Ascending aorta (tissue), 2 donors: Measurements from ENCODE around the gene ZNF804B. TPM values are rescaled to one million over a fixed set of nuclear protein-coding genes. Genes with fewer than 3 reads are reported as not detected.
A peak's percentile ranks its signal among the peaks of the same experiment; 100 is the strongest.

Source experiments
- DNase-seq, 2 donors: peaks; one replicate each; pipeline ENCODE4 v3.0.0-alpha.2; 2019; ENCODE audit warnings: low spot score in 2 of 2
- H3K27ac ChIP-seq, 2 donors: fragments of 200-600 bp; sonication (generic); one replicate each; pipeline ENCODE4 v1.5.1; 2016 to 2017; ENCODE audit warnings: mild to moderate bottlenecking in 1 of 2
- H3K27me3 ChIP-seq: fragments of 200-600 bp; sonication (generic); one replicate; pipeline ENCODE4 v1.5.1; 2017
- H3K36me3 ChIP-seq, 2 donors: fragments of 200-600 bp; sonication (generic); one replicate each; pipeline ENCODE4 v1.5.1; 2016
- H3K4me1 ChIP-seq, 2 donors: fragments of 200-600 bp; sonication (generic); one replicate each; pipeline ENCODE4 v1.5.1; 2016 to 2017; ENCODE audit warnings: mild to moderate bottlenecking in 1 of 2
- H3K4me3 ChIP-seq, 2 donors: fragments of 200-600 bp; sonication (generic); one replicate each; pipeline ENCODE4 v1.5.1; 2016 to 2017; ENCODE audit warnings: mild to moderate bottlenecking in 1 of 2
- H3K9me3 ChIP-seq, 2 donors: fragments of 200-600 bp; sonication (generic); one replicate each; pipeline ENCODE4 v1.5.1; 2016
- intact Hi-C: fragments of 100-400 bp; cut with DNase I; formaldehyde crosslinking; loops from one replicate; pipeline ENCODE4 v1.15.1; 2023
- total RNA-seq: library from RNA; depleted of rRNA; stranded (reverse); fragments of >200 nt; gene quantifications from one replicate; pipeline ENCODE4 v1.1.0, GENCODE V29; 2016
- TF ChIP-seq, protein P1 (sequence below), 3 experiments: fragments of 200-600 bp in 2 of 3; fragments of 450-650 bp in 1 of 3; sonication (generic) in 2 of 3; IDR thresholded peaks; one replicate each; pipeline ENCODE4 v1.5.1; 2016 to 2019; ENCODE audit warnings: antibody characterized with exemption in 3 of 3, mild to moderate bottlenecking in 1 of 3, moderate library complexity in 1 of 3

Gene ZNF804B
- not detected for total RNA-seq

DNA sequence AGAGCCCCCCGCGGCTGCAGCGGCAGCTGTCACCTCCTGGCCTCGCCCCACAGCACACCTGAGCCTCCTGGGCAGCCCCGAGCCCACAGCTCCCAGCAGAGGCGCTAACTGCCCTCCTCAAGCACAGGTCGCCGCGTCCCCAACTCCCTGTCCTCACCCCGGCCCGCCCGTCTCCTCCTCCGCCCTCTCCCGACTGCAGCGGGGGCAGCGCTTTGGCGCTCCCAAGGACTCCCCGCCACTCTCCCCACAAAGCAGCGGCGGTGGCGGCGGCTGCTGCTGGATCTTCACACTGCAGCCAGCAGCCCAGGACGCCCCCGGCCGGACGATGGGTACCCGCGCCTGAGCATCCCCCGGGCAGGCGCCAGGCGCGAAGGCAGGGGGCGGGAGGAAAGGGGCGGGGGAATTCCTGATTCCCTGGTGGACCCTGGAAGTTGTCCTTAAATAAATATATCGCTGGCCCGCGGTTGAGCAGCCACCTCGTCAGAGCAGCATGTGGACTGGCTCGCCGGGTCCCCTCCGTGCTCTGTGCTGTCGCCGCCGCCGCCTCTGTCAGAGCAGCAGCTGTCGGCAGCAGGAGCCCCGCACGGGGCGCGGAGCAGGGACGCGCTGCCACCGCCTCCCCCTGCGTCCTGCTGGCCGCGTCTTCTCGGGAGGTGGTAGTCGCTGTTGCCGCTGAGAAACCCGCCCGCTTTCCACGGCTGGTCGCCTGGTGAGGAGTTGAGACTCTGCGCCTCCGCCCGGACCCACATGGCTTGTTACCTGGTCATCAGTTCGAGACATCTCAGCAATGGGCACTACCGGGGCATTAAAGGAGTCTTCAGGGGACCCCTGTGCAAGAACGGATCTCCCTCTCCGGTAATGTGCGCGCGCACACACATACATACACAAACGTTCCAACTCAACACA, at the start of gene ZNF804B:
ZNF804B (plus strand) TSS at position 471 of the 906 bp plus-strand sequence; CDS start at position 748, 277 bp downstream.
- intact Hi-C loops: no loop called here
- Histone ChIP-seq H3K9me3 (no peaks in the 10 kb centered on the region), H3K36me3 (no peaks in the 10 kb centered on the region), H3K4me3 (peak within 1 kb of the TSS; percentile 22 to 40), H3K27ac (no peak within 1 kb of the TSS), H3K27me3 (peaks cover 9% of the 10 kb centered on the region), H3K4me1 (no peaks in the 10 kb centered on the region)
- TF ChIP-seq, protein P1, sequence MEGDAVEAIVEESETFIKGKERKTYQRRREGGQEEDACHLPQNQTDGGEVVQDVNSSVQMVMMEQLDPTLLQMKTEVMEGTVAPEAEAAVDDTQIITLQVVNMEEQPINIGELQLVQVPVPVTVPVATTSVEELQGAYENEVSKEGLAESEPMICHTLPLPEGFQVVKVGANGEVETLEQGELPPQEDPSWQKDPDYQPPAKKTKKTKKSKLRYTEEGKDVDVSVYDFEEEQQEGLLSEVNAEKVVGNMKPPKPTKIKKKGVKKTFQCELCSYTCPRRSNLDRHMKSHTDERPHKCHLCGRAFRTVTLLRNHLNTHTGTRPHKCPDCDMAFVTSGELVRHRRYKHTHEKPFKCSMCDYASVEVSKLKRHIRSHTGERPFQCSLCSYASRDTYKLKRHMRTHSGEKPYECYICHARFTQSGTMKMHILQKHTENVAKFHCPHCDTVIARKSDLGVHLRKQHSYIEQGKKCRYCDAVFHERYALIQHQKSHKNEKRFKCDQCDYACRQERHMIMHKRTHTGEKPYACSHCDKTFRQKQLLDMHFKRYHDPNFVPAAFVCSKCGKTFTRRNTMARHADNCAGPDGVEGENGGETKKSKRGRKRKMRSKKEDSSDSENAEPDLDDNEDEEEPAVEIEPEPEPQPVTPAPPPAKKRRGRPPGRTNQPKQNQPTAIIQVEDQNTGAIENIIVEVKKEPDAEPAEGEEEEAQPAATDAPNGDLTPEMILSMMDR (IDR thresholded peaks at IDR 0.05): no peak
- no peak for DNase-seq

DNA sequence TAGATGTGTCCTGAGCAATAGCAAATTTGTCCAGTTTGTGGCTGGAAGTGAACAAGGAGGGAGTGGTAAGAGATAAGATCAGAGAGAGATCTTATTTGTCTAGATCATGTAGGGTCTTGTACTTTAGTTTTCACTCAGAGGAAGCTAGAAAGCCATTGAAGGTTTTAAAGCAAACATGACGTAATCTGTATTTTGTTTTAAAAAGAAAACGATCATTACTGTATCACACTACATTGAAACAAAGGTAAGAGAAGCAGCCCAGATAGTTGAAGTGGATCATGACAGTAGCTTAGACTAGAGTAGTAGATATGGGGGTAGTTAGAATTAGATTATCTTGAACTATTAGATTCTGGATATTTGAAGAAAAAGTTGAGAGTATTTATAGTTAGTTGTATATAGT, 23.6 kb upstream of the ZNF804B start:
- Histone ChIP-seq H3K36me3 (no peaks in the 10 kb centered on the region), H3K4me3 (no peak overlapping the region), H3K27ac (no peak overlapping the region), H3K9me3 (no peaks in the 10 kb centered on the region), H3K4me1 (no peaks in the 10 kb centered on the region), H3K27me3 (no peaks in the 10 kb centered on the region)
- TF ChIP-seq, protein P1 (IDR thresholded peaks at IDR 0.05): no peak
- no peak for DNase-seq
- intact Hi-C loops: no loop called here

DNA sequence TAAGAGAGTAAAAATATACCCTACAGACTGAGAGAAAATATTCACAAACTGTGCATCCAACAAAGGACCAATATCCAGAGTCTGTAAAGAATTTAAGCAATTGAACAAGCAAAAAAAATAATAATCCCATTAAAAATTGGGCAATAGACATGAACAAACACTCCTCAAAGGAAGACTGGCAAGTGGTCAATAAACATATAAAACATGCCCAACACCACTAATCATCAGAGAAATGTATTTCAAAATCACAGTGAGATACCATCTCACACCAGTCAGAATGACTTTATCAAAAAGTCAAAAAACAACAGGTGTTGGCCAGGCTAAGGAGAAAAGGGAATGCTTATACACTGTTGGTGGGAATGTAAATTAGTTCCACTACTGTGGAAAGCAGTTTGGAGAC, 21.9 kb upstream of the ZNF804B start:
- TF ChIP-seq, protein P1 (IDR thresholded peaks at IDR 0.05): no peak
- H3K27me3 ChIP-seq: no peaks in the 10 kb centered on the region
- intact Hi-C loops: no loop called here
- no peak overlapping the region for H3K4me3 ChIP-seq
- H3K9me3 ChIP-seq: no peaks in the 10 kb centered on the region
- H3K4me1 ChIP-seq: no peaks in the 10 kb centered on the region
- no peak for DNase-seq
- no peaks in the 10 kb centered on the region for H3K36me3 ChIP-seq
- no peak overlapping the region for H3K27ac ChIP-seq

DNA sequence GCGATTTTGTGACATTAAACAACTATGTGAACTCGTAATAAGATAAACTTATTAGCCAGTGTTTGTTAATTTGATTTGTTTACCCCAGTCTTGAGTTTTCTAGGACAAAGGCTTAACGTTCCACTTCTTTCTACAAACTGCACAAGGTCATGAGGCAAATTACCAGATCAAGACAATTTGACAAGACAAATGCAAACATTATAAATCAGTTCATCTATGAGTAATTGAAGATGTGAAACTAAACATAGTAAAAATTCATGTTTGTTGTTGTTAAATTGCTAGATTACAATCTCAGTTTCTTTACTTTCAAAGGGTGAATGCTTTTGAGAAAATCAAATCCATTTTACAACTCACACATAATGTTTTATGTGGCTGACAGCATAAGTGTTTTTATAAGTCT, 13.4 kb upstream of the ZNF804B start:
- Histone ChIP-seq H3K27me3 (no peaks in the 10 kb centered on the region), H3K27ac (no peak overlapping the region), H3K36me3 (no peaks in the 10 kb centered on the region), H3K9me3 (no peaks in the 10 kb centered on the region), H3K4me1 (no peaks in the 10 kb centered on the region), H3K4me3 (no peak overlapping the region)
- DNase-seq: no peak
- TF ChIP-seq, protein P1 (IDR thresholded peaks at IDR 0.05): no peak
- intact Hi-C loops: no loop called here

DNA sequence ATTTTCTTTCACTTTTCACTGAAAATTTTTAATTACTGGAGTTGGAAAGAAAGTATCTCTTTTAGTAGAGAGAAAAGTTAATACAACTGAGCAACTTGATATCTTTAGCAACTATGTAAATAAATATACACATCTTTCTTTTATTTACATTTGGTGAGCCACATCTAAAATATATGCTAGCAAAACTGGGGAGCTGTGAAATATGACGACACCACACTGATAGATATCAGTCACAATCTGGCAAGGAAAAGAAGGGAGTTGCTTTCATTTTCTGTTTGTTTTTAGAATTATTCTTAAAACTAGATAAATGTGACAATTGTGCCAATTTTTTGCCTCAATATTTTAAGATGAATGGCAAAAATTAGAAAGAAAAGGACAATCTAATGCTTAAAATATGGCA, 2.7 kb upstream of the ZNF804B start:
- H3K27me3 ChIP-seq: peaks cover 9% of the 10 kb centered on the region
- DNase-seq: no peak
- H3K9me3 ChIP-seq: no peaks in the 10 kb centered on the region
- TF ChIP-seq, protein P1 (IDR thresholded peaks at IDR 0.05): no peak
- no peaks in the 10 kb centered on the region for H3K36me3 ChIP-seq
- no peak overlapping the region for H3K27ac ChIP-seq
- intact Hi-C loops: no loop called here
- no peaks in the 10 kb centered on the region for H3K4me1 ChIP-seq
- H3K4me3 ChIP-seq: no peak overlapping the region
